NCI-H1436 treated with DMSO at 0.1 percent for 48 hours (cell line): ENCODE results near the gene RELL2.

Experiments used
- DNase-seq: peaks from one replicate; lab custom pipeline; 2025; lab: John Stamatoyannopoulos, UW

The RELL2 gene

DNA sequence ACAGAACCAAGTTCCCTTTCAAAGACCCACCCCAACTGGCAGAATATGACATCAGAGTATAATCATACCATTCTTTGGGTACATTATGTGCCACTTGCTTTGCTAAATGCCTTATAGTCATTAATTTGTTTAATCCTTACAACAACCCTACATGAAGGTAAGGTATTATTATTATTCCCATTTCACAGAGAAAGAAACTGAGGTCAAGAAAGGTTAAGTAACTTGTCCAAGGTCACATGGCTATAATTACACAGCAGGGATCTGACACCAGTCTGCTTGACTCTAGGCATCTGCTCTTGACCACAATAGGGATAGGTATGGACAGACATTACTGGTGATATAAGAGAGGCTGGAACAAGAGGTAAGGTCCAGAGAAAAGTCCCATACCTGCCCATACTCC lies 13.2 kb downstream of the RELL2 start:
- no peak for DNase-seq

DNA sequence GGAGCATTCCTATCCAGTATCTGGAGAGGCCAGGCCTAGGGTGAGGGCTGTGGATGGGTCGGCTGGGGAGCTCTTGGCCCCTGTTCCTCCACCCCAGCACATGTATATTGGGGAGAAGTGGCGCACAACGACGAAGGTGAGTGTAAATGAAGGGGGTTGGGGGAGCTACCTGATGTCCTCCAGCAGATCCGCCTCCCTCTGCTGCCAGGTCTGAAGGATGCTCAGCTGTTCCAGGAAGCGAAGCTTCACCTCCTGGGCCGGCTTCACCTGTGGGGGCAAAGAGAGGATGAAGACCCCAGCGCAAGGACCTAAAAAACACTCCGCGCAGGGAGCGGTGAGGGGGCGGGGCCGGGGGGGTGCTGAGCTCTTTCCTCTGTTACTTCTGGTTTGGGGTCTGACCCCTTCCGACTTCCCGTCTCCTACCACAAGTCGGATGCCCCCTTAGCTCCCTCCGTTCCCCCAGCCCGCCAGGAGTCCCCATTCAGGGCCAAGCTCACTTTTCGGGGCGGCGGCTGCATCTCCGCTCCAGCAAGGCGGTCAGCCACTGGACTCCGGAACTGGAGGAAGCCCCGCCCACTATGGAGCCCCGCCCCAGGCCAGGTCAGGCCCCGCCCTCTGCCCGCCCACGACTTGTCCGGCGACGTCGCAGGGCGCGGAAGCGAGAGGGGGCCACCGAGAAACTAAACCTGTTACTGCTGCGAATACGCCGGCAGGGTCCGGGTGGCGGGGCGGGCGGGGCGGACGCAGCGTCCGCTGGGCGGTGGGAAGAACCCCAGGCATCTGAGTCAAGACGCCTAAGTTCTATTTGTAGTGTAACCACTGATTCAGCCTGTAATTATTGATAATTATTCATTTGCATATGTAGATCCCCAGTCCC lies 14.3 kb downstream of the RELL2 start, which contains the start of gene FCHSD1:
Gene FCHSD1, minus strand, starts transcription at position 568 of the 877 bp plus-strand sequence. Its CDS starts 50 bp downstream, at position 518.
- DNase-seq = no peak

DNA sequence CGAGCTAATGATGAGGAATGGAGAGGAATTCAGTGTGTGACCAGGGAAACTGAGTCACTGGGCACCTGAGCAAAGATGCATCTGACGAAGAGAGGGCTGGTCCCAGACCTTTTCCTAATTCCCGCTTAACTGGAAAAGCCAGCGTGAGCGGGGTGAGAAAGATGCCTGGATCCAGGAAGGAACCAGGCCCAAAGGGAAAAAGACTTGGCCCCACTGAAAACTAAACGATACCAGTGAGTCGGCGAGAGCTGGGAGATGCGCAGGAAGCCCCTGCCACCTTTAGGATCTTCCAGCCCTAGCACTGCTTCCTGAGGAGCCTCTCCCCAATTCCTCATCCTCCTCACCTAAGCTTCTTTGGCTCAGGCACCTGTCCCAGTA lies 14.9 kb downstream of the RELL2 start:
- DNase-seq = no peak

DNA sequence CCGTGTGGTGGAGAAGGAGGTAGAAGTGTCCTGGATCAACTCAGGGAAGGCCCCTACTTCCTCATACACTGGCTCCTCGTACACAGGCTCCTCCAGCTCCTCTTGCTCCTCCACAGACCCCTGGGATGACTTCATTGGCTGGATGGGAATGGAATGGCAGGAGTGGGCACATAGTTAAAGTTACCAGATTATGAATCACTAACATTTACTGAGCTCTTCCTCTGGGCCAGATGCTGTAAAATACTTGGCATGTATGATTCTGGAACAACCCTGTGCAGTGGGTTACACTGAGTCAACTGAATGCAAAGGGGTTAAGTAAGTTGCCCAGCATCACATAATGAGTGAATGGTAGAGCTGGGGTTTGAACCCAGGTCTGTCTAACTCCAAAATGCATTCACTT lies 17.5 kb downstream of the RELL2 start:
- no peak for DNase-seq

DNA sequence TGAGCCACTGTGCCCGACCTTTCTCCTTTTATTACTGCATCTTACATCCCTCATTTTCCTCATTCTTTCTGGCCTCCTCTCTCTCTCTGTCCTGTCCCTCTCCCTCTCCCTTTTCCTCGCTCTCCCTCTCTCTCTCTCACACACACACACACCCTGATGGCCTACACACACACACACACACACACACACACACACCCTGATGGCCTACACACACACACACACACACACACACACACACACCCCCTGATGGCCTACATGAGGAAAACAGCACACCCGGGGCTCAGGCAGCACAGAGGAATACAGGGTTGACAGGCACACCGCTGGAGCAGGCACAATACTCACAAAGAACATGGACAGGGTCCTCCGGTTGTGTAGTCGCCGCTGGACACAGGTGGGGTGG lies 18.2 kb downstream of the RELL2 start:
- no peak for DNase-seq

DNA sequence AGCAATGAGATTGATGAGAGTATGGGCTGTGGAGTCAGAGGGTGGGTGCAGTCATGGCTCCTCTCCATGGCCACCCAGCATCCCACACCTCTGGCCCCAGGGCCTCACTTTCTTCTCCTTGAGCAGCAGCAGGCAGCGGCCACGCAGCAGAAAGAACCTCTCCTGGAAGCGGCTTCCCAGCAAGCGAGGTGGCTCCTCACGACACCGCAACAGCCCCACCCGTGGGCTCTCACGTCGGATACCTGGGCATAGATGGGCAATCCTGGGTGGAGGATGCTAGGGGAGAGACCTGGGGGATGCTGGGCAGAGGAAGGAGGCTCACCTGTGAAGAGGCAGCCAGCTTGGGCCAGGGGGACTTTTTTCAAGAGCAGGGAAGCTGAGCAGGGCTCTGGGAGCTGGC lies 19.6 kb downstream of the RELL2 start:
- no peak for DNase-seq

DNA sequence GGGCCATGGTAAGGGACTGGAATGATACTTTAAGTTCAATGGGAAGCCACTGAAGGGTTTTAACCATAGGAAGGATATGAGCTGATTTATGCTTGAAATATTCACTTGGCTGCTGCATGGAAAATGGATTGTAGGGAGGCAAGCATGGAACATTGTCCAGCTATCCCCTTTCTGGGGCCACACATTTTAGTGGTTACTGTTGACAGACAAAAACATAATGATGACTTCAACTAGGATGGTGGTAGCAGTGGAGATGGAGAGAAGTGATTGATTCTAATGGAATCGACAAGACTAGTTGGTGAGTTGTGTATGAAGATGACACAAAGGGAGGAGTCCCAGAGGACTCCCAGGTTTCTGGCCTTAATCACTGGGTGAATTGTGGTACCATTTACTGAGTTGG lies 20.6 kb downstream of the RELL2 start:
- no peak for DNase-seq

DNA sequence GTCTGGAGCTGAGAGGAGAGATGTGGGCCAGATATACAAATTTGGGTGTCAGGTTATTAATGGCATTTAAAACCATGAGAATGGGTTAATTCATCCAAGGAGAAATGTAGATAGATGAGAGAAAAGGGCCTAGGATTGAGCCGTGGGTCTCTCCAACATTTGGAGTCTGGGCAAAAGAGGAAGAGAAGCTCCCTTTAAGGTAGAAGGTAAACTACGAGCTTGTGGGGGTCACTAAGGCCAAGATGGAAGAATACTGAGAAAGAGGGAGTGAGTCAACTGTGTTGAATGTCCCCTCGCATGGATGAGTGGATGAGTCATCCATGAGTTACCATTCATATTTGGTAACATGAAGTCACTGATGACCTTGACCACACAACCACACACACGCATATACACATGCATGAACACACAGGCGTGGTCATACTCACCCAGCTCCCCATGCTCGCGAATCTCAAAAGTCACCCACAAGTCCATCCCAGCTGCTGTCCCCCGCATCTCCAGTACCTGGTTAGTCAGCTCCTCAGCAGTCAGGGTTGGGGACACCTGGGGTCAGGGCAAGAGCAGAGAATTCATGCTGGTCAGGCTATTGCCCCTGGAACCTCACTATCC lies 21.2 kb downstream of the RELL2 start:
- DNase-seq = no peak

DNA sequence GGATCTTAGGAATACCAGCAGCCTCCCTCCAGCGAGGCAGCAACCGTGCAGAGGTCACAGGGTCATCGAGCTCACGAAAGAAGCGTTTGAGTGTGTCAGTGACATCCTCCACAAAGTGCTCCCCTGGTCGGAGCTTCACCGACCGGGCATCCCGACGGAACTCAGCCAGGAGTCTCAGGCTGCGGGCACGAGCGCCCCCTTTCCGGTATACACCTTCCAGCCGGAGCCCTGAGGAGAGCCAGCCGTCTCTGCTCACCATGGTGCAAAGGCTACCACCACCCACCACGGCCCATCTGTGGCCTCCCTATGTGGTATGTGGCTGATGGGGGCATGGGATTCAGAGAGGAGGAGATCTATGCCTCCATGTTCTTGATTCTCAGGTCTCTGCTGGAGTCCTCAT lies 25.2 kb downstream of the RELL2 start:
- DNase-seq = no peak

DNA sequence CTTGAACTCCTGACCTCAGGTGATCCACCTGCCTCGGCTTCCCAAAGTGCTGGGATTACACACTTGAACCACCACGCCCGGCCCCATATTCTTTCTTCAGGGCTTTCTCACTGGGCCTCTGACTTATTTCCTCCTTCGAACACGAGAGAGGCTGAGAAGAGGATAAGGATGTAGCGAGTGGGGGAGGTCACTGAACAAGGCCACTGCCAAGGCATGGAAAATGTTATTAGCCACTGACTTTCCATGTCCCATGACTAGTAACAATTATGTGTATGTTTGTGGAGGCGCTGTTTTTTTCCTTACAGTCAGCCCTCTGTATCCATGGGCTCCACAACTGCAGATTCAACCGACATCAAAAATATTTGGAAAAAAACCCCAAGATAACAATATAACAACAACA lies 26.7 kb downstream of the RELL2 start:
- no peak for DNase-seq

DNA sequence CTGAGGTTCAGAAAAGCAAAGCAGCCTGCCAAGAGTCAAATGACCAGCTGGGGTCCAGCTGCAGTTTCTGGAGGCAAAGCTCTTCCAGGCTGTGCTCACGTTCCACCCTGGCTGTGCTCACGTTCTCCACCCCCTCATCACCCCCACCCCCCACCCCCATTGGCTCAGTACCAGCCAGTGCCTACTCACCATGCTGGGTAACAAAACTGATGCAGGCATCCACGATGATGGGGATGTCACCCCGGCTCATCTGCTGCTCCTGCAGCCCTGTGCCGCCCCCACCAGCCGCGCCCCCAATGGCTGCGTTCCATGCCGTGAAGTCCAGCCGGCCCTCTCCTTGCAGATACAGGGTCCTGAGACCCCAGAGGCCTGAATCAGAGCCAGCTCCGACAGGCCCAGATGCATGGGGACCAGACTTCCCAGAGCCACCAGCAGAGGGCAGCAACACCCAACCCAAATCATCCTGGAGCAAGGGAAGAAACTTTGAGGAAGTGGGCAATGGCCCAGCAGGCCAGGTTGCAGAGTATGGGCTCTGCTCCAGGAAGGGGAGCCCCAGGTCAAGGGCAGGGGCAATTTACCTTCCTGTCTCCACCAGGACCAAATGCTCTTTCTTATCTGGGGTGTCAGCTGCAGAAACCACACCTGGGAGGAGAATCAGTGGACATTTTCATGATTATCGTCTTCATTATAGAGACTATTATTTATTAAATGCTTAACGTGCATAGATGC lies 28.1 kb downstream of the RELL2 start:
- DNase-seq = no peak

DNA sequence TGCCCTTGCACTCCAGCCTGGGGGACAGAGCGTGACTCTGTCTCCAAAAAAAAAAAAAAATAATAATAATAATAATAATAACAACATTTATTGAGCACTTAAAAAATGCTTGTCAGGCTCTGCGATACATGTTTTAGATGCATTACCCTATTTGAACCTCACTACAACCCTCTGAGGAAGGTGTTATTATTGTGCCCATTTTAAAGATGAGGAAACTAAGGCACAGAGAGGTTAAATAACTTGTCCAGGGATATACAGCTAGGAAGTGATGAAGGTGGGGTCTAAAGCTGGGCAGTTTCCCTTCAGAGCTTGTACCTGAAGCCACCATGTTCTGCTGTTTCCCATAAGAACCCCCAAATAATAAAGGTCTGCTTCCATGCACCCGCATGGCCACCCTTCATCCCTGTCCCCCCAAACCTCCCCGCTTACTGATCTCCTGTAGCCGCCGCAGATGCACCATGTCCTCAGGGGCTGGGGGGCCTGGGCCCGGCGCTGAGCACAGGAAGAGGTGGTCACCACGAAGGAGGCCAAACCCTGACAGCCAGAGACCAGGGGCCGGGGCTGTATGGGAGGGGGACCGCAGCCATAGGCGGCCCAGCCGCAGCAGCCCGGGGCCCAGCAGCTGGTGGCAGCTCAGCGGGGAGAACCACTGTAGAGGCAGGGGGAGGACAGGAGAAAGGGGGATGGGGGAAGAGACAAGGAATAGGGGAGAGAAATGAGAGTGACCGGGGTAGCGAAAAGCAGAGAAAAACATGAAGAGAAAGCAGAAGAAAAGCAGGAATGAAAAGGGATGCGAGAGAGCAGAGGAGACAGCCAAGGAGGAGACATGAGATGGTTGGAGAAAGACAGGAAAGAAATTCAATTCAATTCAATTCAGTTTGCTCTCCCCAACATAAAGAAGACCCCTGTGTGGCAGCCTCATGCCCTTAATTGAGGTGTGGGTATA lies 29.5 kb downstream of the RELL2 start:
- DNase-seq = no peak

DNA sequence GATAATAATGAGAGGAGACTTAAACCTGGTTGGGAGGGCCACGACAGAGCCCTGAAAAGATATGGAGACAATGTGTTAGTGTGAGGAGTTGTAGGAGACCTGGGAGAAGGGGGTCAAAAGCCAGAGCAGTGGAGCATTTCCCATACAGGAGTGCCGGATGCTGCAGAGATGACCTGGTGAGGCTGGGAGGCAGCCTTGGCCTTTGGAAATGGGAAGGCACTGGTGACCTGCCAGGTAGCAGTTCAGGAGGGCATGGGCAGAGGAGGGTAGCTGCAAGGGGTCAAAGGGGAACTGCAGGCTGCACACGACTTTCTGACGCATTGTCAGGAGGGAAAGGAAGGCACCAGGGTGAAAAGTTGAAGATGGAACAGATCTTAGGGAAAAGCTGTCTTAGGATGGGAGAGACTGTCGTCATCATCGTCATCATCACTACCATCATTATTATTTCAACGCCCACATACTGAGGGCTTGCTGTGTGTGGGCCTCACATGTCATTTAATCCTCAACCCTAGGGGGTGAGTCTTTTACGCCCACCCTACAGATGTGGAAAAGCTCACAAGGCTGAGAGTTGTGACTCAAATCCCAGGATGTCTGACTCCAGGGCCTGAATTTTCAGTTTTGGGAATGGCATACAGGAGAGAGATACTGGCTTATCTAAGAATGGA lies 31.9 kb downstream of the RELL2 start:
- no peak for DNase-seq

DNA sequence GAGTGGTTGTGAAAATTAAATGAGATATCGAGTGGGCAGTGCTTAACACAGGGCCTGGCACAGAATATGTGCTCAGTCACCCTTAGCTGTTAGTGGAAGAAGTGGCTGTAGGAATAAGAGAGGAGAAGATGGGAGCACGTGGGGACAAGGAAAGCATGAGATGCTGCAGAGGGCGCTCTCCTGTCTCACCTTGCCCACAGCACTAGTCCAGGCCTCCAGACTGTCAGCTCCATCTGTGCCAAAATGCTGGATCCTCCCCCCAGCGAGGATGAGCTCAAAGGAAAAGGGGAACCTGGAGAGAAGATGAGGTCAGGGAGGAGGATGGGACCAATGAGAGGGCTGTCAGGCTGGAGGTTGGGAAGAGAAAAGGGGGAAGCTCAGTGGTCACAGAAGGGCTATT lies 32.7 kb downstream of the RELL2 start:
- no peak for DNase-seq

DNA sequence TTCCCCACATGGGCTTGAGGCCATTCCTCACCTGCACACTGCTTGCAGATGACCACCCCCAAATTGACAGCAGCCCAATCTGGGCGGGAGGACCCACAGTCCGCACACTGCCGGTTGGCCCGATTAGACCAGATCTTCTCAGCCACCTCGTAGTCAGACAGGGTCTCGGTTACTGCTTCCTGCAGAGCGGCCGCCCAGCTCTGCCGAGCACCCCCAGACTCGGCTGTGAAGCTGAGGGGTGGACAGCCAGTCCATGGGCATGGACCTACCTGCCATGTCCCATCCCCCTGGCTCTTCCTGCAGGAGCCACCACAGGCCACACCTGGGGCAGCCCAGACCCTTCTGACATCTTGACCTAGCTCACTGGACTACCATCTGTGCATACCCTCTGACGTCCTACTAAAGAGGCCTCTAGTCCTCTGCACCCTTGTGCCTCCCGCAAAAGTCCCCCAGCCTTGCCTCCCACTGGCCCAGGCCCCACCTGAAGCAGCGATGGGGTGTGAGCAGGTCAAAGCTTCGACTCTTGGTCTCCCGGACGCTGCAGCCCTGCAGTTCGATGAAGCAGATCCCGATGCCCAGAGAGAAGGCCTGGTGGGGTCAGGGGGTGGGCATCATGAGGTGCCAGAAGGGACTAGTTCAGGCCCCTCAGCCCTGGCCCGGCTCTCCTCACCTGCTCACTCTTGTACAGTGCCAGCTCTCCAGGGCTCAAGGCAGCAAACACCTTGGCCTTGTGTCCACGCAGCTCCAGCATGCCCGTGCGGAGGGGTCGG lies 35.5 kb downstream of the RELL2 start:
- DNase-seq = no peak

DNA sequence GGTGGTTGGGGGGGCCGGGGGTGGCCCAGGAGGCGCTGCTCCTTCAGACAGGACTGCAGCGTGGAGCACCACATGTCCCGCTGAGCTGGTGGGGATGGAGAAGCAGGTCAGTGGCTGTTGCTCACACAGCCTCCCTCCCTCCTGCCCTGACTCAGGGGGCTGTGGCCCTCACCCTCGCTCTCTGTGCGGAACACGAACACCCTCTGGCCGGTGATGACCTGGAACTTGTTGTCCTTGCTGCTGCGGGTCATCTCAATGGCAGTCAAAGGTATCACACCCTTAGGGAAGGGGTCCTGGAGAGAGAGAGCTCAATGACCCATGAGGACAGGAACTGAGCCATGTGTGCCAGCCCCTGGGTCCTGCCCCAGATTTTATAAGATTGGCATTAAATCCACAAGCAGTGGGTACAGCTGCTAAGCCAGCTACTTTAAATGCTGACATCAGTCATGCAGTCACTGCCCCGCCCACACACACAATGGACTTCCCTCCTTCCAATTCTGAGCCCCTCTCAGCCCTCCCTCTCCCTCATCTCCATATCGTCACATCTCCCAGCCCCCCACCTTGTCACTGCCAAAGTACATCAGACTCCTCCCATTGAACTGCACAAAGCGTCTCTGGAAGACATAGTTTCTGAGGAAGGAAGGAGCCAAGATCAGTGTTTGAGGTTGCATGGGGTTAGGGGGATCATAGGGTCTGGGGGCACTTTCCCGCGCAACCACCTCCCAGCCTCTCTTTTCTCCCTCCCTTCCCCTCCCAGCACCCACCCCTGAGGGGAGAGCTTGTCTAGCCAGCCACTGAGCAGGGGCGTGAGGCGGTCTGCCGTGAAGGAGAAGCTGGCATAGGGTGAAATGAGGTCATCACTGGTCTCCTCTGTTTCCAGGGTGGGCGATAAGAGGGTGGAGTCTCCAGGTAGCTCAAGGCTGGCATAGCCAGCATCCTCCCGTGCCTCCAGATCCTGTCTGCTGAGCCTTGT lies 36.3 kb downstream of the RELL2 start:
- DNase-seq = no peak

DNA sequence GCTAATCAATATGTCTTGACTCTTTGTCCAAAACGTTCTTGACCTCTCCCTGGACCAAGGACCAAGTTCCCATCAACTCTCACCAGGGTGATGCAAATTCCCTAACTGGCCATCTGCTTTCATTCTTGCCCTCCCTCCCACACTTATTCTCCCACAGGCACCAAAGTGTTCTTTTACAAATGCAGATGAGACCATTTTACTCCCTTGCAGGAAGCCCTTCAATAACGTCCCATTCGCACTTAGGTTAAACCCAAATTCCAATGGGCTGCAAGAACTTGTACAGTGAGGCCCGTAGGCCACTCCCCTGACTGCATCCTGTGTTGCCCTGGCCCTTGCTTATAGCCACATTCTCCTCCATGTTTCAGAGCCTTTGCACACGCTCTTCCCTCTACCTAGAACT lies 38.0 kb downstream of the RELL2 start:
- no peak for DNase-seq

DNA sequence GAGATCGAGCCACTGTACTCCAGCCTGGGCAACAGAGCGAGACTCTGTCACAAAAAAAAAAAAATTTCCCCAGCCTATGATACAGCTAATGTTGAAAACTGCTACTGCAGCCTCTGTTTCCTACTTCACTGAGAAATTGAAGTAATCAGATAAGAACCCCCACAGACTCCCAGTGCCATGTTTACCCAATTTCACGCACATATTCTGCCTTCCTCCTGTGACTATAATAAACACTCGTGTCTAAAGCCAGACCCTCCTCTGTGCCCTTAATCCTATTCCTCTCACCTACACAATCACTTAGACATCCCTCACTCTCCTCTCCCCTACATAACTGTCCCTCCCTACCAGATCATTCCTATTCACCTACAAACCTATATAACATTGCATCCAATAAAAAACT lies 38.9 kb downstream of the RELL2 start:
- DNase-seq = no peak

DNA sequence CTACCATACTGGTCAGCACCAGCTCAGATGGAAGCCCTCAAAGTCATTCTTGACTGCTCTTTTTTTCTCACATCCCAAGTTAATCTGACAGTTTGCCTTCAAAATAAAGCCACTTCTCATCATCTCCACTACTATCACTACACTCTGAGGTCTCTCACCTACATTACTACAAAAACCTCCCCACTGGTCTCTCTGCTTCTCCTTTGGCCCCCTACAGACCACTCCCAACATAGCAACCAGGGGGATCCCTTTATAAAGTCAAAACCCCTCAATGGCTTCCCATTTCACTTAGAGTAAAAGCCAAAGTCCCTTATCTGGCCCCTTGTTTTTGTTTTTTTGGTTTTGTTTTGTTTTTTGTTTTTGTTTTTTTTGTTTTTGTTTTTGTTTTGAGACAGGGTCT lies 40.6 kb downstream of the RELL2 start:
- DNase-seq = no peak
